Liver (tissue), 9 donors: ENCODE measurements around the gene DDO. TPM values are rescaled to one million over a fixed set of nuclear protein-coding genes. Genes with fewer than 3 reads are reported as not detected.

Experiments used
- DNase-seq: peaks from one replicate; pipeline ENCODE4 v3.0.0-alpha.2; 2017; ENCODE audit warnings: low spot score
- H3K27ac ChIP-seq, 2 donors: one replicate each; pipeline ENCODE4 v1.7.0; 2013; ENCODE audit warnings: inconsistent platforms in 2 of 2, low read length in 2 of 2, control low read depth in 1 of 2, low read depth in 1 of 2, mild to moderate bottlenecking in 1 of 2
- H3K27me3 ChIP-seq, 4 donors: one replicate each; pipeline versions ENCODE4 v1.6.1 to v1.7.0; 2013; ENCODE audit warnings: low read length in 3 of 4, inconsistent platforms in 1 of 4, mild to moderate bottlenecking in 1 of 4, moderate library complexity in 1 of 4; ENCODE audit not compliant: control insufficient read depth in 4 of 4, insufficient read depth in 4 of 4
- H3K36me3 ChIP-seq, 4 donors: one replicate each; pipeline versions ENCODE4 v1.6.1 to v1.7.0; 2013; ENCODE audit warnings: low read length in 3 of 4, mild to moderate bottlenecking in 3 of 4, low read depth in 1 of 4, moderate library complexity in 1 of 4; ENCODE audit not compliant: control insufficient read depth in 4 of 4, insufficient read depth in 3 of 4
- H3K4me1 ChIP-seq, 4 donors: one replicate each; pipeline versions ENCODE4 v1.6.1 to v1.7.0; 2013; ENCODE audit warnings: low read length in 3 of 4, mild to moderate bottlenecking in 3 of 4, moderate library complexity in 1 of 4; ENCODE audit not compliant: control insufficient read depth in 4 of 4, insufficient read depth in 4 of 4
- H3K4me3 ChIP-seq, 3 donors: one replicate each; pipeline versions ENCODE4 v1.6.1 to v1.7.0; 2013; ENCODE audit warnings: low read length in 3 of 3, control low read depth in 1 of 3, low read depth in 1 of 3, mild to moderate bottlenecking in 1 of 3
- H3K9ac ChIP-seq, 2 donors: one replicate each; pipeline ENCODE4 v1.7.0; 2013; ENCODE audit warnings: low read length in 2 of 2, mild to moderate bottlenecking in 2 of 2, moderate library complexity in 2 of 2, control low read depth in 1 of 2, low read depth in 1 of 2
- H3K9me3 ChIP-seq, 4 donors: one replicate each; pipeline versions ENCODE4 v1.6.1 to v1.7.0; 2013; ENCODE audit warnings: low read length in 3 of 4; ENCODE audit not compliant: control insufficient read depth in 4 of 4
- ATF3 ChIP-seq: IDR thresholded peaks from 2 replicates; pipeline ENCODE4 v1.6.1; 2016; ENCODE audit warnings: antibody characterized with exemption
- EGR1 ChIP-seq, 2 donors: IDR thresholded peaks; 2 replicates each; pipeline ENCODE4 v1.6.1; 2016 to 2018; ENCODE audit warnings: antibody characterized with exemption in 2 of 2, low read depth in 2 of 2
- FOXA1 ChIP-seq: IDR thresholded peaks from 2 replicates; pipeline ENCODE4 v1.6.1; 2016; ENCODE audit warnings: antibody characterized with exemption
- FOXA2 ChIP-seq: IDR thresholded peaks from 2 replicates; pipeline ENCODE4 v1.6.1; 2016; ENCODE audit warnings: antibody characterized with exemption
- GABPA ChIP-seq, 2 donors: IDR thresholded peaks in 1 of 2; conservative IDR thresholded peaks in 1 of 2; 2 replicates each; pipeline ENCODE4 v1.6.1; 2016; ENCODE audit warnings: antibody characterized with exemption in 2 of 2, mild to moderate bottlenecking in 1 of 2, moderate library complexity in 1 of 2
- HNF4G ChIP-seq: IDR thresholded peaks from 2 replicates; pipeline ENCODE4 v1.6.1; 2016; ENCODE audit warnings: antibody characterized with exemption
- JUND ChIP-seq, 2 donors: IDR thresholded peaks; 2 replicates each; pipeline ENCODE4 v1.6.1; 2016; ENCODE audit warnings: antibody characterized with exemption in 2 of 2
- MAX ChIP-seq: IDR thresholded peaks from 2 replicates; pipeline ENCODE4 v1.6.1; 2016; ENCODE audit warnings: antibody characterized with exemption
- NR2F2 ChIP-seq: IDR thresholded peaks from 2 replicates; pipeline ENCODE4 v1.6.1; 2016; ENCODE audit warnings: antibody characterized with exemption
- RAD21 ChIP-seq, 2 donors: IDR thresholded peaks; 2 replicates each; pipeline ENCODE4 v1.6.1; 2016; ENCODE audit warnings: antibody characterized with exemption in 2 of 2, mild to moderate bottlenecking in 2 of 2
- RXRA ChIP-seq, 2 donors: IDR thresholded peaks; 2 replicates each; pipeline ENCODE4 v1.6.1; 2017 to 2018; ENCODE audit warnings: antibody characterized with exemption in 2 of 2, mild to moderate bottlenecking in 1 of 2
- SP1 ChIP-seq: IDR thresholded peaks from 2 replicates; pipeline ENCODE4 v1.6.1; 2018; ENCODE audit warnings: antibody characterized with exemption, mild to moderate bottlenecking
- TAF1 ChIP-seq: conservative IDR thresholded peaks from 2 replicates; pipeline ENCODE4 v1.6.1; 2016; ENCODE audit warnings: antibody characterized with exemption, mild to moderate bottlenecking
- YY1 ChIP-seq: IDR thresholded peaks from 2 replicates; pipeline ENCODE4 v1.6.1; 2016; ENCODE audit warnings: antibody characterized with exemption, mild to moderate bottlenecking
- WGBS: extraction: QIAGEN DNeasy Blood & Tissue Kit; methylation state at CpG from one replicate; pipeline ENCODE4 v1.1.7; 2013; 5-methylcytosine and 5-hydroxymethylcytosine counted together
- polyA plus RNA-seq, 2 donors: library from polyadenylated mRNA; stranded (reverse) in 1 of 2; unstranded in 1 of 2; fragments of 200-250 nt in 1 of 2; fragments of >200 nt in 1 of 2; fragmentation: Nextera tagmentation in 1 of 2; extraction: Ambion mirVana in 1 of 2; gene quantifications; one replicate each; pipeline versions ENCODE4 v1.2.1 to v1.2.3, GENCODE V29; 2013 to 2015
- total RNA-seq, 2 donors: library from RNA; depleted of rRNA; stranded (reverse); fragments of >200 nt; gene quantifications; one replicate each; pipeline ENCODE4 v1.2.3, GENCODE V29; 2014
- TF ChIP-seq, protein P1 (sequence below): IDR thresholded peaks from 2 replicates; pipeline ENCODE4 v1.6.1; 2016; ENCODE audit warnings: antibody characterized with exemption, mild to moderate bottlenecking
- TF ChIP-seq, protein P2 (sequence below): fragments of 150-350 bp; IDR thresholded peaks from 2 replicates; pipeline ENCODE4 v1.5.1; 2017; ENCODE audit warnings: improper control_type of control experiment, low read depth, low read length; ENCODE audit not compliant: missing input control
- donor health status: healthy.
- donor health status: healthy.
- donor health status: healthy.
- donor health status: healthy.
- donor health status: healthy.

The DDO gene
- total and polyA plus RNA-seq, 4 donors: 4.9 to 11.1 (median 7.0) TPM

DNA sequence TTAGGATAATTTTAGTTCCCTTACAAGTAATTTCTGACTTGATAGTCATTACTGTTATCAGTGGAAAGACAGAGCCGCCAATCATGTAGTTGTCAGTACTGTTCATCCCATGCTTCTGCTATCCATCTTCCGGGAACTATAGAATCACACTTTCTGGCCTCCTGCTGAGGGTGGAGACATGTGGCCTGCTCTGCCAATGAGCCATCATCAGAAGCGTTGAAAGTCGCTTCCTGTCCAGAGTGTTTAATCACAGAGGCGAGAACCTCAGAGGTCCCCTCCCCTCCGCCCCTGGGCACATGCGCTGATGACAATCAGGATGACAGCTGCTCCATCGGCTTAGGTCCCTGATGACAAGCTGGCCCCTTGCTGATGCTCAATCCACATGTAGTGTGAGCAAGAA is 3.0 kb downstream of the DDO start:
- WGBS: 93% methylated on average over 8 of the region's 8 CpGs
- DNase-seq: no peak
- H3K27me3 ChIP-seq: no peaks in the 10 kb centered on the region
- TF ChIP-seq YY1 (no peak), EGR1 (IDR thresholded peaks at IDR 0.05; ENCODE audit: low read depth in 2 of 2) (no peak), SP1 (no peak), GABPA (IDR thresholded peaks at IDR 0.05 in 1 of 2, conservative IDR thresholded peaks at IDR 0.05 in 1 of 2) (no peak), HNF4G (no peak), FOXA2 (no peak), RXRA (IDR thresholded peaks at IDR 0.05) (no peak)
- TF ChIP-seq, protein P1, sequence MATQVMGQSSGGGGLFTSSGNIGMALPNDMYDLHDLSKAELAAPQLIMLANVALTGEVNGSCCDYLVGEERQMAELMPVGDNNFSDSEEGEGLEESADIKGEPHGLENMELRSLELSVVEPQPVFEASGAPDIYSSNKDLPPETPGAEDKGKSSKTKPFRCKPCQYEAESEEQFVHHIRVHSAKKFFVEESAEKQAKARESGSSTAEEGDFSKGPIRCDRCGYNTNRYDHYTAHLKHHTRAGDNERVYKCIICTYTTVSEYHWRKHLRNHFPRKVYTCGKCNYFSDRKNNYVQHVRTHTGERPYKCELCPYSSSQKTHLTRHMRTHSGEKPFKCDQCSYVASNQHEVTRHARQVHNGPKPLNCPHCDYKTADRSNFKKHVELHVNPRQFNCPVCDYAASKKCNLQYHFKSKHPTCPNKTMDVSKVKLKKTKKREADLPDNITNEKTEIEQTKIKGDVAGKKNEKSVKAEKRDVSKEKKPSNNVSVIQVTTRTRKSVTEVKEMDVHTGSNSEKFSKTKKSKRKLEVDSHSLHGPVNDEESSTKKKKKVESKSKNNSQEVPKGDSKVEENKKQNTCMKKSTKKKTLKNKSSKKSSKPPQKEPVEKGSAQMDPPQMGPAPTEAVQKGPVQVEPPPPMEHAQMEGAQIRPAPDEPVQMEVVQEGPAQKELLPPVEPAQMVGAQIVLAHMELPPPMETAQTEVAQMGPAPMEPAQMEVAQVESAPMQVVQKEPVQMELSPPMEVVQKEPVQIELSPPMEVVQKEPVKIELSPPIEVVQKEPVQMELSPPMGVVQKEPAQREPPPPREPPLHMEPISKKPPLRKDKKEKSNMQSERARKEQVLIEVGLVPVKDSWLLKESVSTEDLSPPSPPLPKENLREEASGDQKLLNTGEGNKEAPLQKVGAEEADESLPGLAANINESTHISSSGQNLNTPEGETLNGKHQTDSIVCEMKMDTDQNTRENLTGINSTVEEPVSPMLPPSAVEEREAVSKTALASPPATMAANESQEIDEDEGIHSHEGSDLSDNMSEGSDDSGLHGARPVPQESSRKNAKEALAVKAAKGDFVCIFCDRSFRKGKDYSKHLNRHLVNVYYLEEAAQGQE: no peak
- H3K4me3 ChIP-seq: no peak overlapping the region
- peaks cover 0 to 9% (median 0%) of the 10 kb centered on the region in 4 donors for H3K36me3 ChIP-seq
- no peak overlapping the region for H3K9ac ChIP-seq
- peaks cover 7 to 44% (median 15%) of the 10 kb centered on the region in 4 donors for H3K4me1 ChIP-seq
- H3K9me3 ChIP-seq: no peaks in the 10 kb centered on the region
- no peak overlapping the region for H3K27ac ChIP-seq

DNA sequence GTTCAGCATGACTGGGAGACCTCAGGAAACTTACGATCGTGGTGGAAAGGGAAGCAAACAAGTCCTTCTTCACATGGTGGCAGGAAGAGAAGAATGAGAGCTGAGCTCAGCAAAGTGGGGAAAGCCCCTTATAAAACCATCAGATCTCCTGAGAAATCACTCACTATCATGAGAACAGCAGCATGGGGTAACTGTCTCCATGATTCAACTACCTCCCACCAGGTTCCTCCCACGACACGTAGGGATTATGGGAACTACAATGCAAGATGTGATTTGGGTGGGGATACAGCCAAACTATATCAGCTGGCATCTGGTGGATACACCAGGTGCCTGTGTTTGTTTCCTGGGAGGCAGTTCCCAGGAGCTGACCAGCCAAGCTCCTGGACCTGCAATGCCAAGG is 4.9 kb downstream of the DDO start:
- H3K36me3 ChIP-seq: peaks cover 0 to 9% (median under 1%) of the 10 kb centered on the region in 4 donors
- DNase-seq: no peak
- H3K27me3 ChIP-seq: no peaks in the 10 kb centered on the region
- TF ChIP-seq SP1: no peak
- no peak for TF ChIP-seq YY1
- no peak for TF ChIP-seq FOXA1
- no peak for TF ChIP-seq RAD21 (IDR thresholded peaks at IDR 0.05)
- no peak for TF ChIP-seq NR2F2
- no peak for TF ChIP-seq EGR1 (IDR thresholded peaks at IDR 0.05; ENCODE audit: low read depth in 2 of 2)
- no peak for TF ChIP-seq TAF1
- TF ChIP-seq FOXA2: no peak
- no peaks in the 10 kb centered on the region for H3K9me3 ChIP-seq
- H3K4me1 ChIP-seq: peaks cover 7 to 34% (median 13%) of the 10 kb centered on the region in 4 donors
- WGBS: 81% methylated on average over 4 of the region's 4 CpGs
- H3K4me3 ChIP-seq: no peak overlapping the region
- H3K9ac ChIP-seq: no peak overlapping the region
- no peak overlapping the region for H3K27ac ChIP-seq

DNA sequence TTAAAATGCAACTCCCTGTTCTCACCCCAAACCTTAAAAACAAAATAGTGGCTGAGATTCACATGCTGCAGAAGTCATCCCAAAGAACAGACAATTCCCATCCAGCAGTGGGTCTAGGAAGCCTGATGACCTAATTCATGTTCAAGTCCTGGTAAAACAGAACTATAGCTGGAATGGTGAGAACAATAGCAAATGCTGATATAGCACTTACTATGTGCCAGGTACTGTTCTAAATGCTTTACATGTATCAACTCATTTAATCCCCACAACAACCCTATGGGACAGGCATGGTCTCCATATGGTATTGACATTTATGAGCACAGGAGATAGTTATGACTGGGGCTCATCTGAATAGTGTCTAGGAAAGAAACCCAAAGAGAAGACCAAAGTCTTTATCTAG is 5.6 kb downstream of the DDO start:
- Histone ChIP-seq H3K9me3 (no peaks in the 10 kb centered on the region), H3K4me1 (peaks cover 7 to 29% (median 11%) of the 10 kb centered on the region in 4 donors), H3K4me3 (no peak overlapping the region), H3K9ac (no peak overlapping the region), H3K36me3 (peaks cover 0 to 9% (median under 1%) of the 10 kb centered on the region in 4 donors), H3K27me3 (no peaks in the 10 kb centered on the region), H3K27ac (no peak overlapping the region)
- TF ChIP-seq, protein P1: no peak
- TF ChIP-seq SP1 (no peak), JUND (IDR thresholded peaks at IDR 0.05) (no peak), ATF3 (no peak), MAX (no peak), NR2F2 (no peak)
- TF ChIP-seq, protein P2, sequence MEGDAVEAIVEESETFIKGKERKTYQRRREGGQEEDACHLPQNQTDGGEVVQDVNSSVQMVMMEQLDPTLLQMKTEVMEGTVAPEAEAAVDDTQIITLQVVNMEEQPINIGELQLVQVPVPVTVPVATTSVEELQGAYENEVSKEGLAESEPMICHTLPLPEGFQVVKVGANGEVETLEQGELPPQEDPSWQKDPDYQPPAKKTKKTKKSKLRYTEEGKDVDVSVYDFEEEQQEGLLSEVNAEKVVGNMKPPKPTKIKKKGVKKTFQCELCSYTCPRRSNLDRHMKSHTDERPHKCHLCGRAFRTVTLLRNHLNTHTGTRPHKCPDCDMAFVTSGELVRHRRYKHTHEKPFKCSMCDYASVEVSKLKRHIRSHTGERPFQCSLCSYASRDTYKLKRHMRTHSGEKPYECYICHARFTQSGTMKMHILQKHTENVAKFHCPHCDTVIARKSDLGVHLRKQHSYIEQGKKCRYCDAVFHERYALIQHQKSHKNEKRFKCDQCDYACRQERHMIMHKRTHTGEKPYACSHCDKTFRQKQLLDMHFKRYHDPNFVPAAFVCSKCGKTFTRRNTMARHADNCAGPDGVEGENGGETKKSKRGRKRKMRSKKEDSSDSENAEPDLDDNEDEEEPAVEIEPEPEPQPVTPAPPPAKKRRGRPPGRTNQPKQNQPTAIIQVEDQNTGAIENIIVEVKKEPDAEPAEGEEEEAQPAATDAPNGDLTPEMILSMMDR: no peak
- DNase-seq: no peak
